Stimulated activated naive CD4-positive, alpha-beta T cell treated with Interleukin-2 at 50 U/mL for 16 hours (primary cell): ENCODE data around the gene ANXA11.
"Not testable (repeated sequence)": the region's sequence is repeated elsewhere in the genome, so short reads cannot be mapped to it uniquely, and the experiment has no call there.

Experiments
- DNase-seq: peaks from one replicate; lab custom pipeline; 2025; lab: John Stamatoyannopoulos, UW

ANXA11 gene

DNA sequence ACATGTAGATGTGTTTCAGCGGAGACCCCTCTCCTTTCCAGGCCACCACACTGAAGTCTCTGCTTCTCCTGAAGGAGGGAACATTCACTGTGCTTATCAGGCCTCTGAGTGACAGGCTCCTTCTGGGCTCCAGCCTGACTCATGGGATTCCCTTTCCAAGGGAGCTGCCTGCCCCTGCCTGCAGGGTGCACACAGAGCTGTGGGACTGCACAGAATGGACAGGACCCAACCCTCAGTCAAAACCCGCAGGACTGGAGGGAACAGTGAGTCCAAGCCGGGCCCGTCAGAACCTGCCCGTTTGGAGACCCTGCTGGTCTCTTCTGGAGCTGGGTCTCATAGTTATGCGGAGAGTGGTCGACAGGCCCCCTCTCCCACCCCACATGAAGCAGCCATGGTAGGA lies 40.2 kb downstream of the ANXA11 start:
- no peak for DNase-seq

DNA sequence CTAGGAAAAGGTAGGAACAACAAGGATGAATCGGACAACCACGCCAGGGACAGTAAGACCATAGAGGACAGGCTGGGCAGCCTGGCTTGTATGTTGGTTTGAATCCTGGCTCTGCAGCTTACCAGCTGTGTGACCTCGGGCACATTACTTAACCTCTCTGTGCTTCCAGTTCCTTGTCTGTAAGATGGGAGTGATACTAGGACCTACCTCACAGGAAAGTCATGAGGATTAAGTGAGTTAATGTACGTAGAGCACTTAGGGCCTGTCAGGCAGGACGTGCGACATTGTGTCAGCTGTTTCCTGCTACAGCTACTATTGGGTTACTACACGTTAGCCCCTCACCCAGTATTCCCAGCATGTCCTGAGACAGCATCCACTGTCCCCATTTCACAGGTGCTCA lies 40.7 kb downstream of the ANXA11 start:
- DNase-seq, result no peak

DNA sequence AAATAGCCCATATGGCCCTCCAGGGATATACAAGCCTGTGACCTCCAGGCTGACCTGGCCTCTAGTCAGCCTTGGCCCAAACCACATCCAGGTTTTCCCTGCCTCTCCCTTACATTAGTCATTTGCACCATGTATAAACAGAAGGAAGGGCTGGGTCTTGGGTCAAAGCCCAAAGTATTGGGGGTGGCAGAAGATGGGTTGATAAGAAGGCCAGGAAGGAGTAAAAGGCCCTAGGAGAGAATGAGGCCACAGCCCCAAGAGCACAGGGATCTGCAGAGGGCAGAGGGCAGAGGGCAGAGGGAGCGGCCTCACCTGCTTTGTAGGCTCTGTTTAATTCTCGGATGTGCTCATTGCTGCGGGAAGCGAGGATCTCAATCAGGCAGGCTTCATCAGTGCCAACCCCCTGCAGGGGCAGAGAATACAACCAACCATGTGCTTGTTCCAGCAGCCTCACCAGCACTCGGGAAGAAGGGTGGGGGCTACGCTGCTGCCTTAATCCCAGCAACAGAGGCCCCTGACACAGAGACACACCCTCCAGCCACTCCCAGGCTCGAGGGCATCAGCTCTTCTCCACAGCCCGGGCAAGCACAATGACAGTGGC lies 41.5 kb downstream of the ANXA11 start:
- no peak for DNase-seq

DNA sequence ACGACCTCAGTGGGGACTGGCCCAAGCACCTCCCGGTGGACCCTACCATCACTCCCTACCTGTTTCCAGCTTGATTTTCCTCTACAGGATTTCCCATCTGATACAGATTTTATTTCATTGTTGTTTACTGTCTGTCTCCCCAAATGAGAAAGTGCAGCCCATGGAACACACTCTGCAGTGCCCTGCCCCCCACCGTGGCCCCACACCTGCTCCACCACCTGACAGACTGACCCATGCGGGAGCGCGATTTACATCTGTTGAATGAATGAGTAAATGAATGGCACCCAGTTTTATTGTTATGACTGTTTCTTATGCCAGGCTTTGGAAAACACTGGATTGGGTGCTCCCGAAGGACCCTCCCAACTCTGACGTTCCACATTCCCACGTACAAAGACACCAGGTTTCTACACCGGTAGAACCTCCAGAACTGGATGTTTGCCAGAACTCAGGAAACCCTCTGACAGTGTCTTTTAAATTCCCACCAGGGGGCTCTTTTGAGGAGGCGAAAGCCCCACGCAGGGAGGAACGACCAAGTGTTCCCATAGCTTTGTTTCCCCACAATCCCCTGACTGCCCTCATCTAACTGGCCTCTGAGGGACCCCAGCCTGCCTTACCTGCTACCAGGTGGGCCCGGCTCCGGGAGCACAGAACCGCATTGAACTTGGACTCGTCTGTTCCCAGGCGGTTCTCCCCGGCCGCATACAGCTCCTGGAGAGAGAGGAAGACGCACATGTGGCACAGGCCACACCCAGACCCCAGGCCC lies 43.8 kb downstream of the ANXA11 start:
- no peak for DNase-seq

DNA sequence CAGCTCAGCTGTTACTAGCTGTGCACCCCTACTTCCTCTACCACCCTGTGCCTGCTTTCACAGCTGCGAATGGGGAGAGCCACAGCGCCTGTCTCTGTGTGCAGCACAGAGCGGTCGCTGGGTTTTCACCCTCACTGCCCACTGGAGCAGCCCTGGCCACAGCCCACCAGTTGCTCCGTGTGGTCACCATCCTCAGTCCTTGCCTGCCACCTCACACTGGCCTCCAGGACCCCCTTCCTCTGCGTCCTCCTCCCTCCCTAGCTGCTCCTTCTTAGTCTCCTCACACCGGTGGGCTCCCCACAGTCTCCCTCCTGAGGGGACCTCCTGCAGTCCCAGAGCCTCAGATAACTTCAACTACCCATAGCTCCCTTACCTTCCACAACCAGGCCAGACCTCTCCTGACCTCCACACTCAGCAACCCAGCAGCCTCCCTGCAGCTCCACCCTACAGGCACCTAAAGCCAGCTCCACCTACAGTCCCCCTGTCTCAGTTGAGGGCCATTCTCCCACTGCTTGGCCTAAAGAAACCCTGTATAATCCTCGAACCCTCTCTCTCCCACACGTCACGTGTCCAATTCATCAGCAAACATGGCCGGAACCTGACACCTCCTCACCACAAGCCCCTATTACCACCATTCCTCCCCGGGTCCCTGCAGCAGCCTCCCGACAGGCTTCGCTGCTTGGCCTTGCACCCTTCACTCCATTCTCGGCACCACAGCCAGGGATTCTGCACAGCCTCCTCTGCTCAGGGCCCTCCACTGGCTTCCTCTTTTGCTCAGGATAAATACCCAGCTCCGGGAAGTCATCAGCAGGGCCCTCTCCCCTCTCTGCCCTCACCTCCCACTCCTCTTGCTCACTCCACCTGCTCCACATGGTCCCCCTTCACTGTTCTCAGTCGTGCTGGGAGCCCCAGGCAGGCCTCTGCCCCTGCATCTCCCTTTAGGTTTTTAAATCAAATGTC lies 44.7 kb downstream of the ANXA11 start:
- DNase-seq, result no peak

DNA sequence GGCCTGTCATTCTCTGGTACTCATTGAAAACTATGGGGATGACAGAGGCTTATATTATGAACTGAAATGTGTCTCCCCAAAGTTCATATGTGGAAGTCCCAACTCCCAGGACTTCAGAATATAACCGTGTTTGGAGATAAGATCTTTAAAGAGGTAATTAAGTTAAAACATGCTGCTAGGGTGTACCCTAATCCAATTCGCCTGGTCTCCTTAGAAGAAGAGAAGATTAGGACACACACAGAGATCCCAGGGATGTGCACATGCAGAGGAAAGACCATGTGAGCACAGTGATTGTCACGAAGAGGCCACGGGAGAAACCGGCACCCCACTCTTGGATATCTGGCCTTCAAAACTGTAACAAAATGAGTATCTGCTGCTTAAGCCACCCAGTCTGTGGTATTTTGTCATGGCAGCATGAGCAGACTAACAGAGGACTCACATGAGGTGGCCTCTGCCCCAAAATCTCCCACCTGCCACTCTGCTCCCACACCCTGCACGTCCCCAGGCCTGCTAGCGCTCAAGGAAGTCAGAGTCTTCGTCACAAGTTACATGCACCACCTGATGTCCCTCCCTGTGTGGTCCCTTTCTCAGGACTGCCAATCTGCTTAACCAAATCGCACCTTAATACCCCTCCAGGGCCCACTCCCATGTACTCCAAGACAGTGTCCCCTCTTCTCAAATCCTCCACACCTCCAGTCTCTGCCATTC lies 46.0 kb downstream of the ANXA11 start:
- no peak for DNase-seq

DNA sequence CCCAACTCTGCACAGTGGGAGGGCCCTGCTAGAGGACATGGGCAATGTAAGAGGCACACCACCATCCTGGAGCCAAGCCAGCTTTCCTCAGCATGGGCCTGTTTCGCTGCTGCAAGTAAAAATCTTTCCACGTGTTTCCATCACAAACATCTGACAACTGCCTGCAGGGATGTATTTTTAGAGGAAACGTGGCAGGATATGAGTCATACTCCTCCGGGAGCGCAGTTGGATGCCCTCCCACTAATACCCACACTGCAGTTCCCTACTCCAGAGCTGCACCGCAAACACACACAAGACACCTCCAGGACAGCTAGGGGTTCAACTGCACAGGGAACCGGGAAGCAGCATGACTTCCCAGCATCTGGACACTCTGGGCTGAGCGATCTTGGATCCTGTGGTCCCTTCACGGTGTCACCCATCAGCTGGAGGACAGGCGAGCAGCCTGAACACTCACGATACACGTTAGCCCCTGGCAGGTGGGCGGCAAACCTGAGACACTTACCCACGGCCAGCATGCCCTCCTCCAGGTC lies 46.7 kb downstream of the ANXA11 start:
- no peak for DNase-seq

DNA sequence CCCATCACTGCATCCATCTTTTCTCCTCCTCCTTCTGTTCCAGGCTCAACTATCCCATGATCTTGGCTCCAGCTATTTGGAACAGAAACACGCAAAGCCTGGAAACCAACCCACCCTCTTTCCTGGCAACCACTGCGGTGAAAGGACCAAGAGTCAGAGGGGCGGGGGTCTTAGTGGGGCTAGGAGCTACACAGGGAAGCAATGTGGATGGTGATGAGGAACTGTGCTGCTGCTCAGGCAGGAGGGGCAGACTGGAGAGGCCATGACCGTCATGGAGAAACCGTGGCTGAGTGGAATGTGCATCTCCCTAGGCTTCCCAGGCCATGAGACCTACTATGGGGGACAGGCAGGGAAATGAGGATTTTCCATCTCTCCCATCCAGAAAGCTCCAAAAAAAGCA lies 47.2 kb downstream of the ANXA11 start:
- DNase-seq, result no peak

DNA sequence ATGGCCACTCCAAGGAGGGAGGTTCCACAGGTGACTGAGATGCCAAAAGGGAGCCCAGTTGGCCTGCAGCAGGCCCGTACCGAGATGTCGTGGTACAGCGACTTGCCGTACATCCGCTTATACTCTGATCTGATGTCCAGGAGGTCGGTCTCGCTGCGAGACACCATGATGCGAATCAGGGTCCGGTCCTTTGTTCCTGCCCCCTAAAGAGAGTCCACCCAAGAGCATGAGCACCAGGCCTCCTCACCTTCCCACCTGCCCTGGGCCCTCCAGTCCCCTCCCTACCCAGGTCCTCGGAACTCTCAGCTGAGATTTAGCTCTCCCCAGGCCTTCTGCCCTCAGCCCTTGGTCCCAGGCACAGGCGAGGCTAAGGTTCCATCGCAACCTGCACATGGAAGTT lies 47.8 kb downstream of the ANXA11 start:
- DNase-seq, result no peak

DNA sequence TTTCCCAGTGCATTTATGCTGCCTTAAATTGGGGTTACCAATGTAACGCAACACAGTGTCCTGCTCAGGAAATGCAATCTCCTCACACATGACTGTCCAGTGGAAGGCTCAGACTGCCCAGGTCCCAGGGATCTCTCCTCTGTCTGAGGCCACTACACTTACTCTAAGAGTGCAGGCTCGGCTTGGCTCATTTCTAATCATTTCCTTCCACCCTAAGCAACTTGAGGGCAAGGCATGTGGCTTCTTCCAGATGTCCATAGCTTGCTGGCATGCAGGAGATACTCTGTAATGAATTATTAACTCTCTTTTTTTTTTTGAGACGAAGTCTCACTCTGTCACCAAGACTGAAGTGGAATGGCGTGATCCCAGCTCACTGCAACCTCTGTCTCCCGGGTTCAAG lies 49.1 kb downstream of the ANXA11 start:
- DNase-seq, result no peak

DNA sequence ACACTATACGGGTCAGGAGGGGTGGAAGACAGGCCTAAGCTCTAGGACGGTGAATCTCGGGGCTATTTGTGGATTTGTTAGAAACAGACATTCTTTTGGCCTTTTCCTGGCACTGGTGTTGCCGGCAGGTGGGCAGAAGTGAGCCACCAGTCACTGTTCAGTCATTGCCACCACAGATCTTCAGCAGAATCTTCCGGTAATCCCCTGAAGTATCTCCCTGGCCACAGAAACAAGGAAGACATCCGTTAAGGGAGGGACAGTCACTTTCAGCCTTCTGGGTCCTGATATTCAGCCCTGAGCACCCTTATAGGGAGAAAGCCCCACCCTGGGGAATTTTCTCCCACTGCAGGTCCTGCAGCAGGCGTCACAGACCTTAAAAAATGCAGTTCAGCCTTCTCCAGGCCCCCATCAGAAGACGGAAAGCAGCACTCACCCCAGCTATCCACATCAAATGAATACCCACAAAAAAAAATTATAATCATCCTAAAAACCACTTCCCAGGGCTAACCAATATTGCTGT lies 49.6 kb downstream of the ANXA11 start:
- DNase-seq, result no peak

DNA sequence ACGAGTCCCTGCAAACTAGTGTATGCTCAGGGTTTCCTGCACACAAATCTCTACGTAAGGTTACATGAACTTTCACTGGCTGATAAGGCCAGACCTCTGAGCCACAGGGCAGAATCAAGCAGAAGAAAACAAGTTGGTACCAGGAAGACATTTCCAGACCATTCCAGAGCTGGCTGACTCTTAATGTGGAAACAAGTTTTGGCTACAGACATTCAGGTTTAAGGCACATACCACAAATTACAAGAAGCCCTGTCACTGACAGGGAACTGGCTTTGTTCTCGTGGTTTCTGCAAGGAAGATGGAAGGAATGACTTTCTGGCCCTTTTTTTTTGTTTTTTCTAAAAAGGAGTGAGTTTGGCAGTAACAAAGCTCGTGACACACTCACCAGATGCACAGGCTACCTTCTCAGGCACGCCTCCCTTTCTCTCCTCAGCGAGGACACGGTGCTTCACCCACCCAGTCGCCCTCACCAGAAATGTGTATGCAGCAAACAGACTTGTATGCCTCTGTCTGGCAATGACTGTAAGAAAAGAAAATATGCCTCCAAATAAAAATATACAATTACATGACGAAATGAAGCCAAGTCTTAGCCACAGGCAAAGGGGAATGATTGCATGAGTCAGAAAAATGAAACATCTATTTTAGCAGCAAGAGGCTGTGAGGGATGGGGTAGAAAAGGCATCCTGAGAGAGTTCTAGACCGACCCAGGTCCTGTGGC lies 50.2 kb downstream of the ANXA11 start:
- DNase-seq, result no peak

DNA sequence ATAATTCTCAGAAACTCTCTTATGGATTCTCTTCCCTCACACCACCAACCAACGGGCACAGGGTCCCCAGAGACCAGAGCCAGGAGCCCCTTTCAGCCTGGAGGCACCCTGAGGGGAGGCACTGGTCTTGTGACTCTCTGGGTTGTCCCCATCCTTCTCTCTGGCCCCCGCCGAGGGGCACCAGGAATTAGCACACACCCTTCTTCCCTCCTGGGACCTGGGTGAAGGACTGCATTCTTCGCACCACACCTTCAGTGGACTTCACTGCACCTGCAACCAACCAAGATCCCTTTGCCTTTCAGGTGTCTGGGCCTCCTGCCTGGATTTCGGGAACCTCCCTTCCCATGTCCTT lies 50.7 kb downstream of the ANXA11 start:
- DNase-seq, result no peak

DNA sequence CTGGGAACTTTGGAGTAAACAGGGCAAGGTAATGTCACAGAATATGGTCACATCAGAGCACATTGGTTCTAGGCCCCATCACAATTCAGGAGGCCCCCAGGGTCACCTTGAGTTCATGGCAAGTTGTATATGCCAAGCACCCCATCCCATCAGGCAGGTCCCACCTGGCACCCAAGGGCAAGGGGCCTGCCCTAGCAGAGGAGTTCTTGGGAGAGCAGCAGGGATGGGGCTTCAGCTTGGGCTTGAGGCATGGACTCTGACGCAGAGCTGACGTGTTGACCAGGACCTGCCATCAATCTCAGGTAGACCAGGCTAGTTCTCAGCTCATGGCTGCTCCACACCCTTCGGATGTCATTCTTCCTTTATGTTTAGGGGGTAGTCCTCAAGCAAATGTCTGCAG lies 51.9 kb downstream of the ANXA11 start:
- no peak for DNase-seq

DNA sequence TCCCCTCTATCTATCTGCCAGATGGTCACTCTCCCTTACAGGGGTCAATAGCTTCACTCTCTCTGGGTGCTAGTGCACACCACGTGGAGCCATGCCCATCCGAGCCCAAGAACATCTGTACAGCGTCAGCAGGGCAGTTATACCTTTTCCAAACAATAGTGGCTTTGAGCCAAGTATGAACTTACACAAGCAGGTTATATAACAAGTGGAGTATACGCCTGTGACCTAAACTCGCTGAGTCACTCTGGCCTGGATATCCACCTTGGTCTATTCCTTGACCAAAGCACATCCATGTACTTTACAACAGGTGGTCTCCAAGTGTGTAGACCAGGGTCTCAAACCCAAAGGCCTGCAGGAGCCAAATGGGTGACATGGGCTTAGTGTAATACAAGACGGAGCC lies 52.5 kb downstream of the ANXA11 start:
- DNase-seq, result no peak

DNA sequence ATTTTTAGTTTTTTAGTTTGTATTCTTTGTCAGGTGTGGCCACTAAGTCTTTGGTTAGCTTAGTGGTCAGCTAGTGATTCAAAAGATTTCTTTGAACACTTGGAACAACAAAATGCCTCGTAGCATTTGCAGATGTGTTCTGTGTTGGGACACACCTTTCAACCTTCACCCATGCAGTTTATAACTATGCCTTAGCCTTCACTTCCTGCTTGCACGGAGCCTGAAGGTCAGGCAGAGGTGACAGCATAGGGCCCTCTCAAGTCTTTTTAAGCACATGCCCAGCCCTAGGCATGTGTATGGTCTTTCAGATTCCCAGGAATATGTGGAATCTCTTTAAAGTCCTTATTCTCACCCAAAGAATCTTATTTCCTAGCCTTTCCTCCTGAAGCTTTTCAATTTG lies 55.2 kb downstream of the ANXA11 start:
- no peak for DNase-seq

DNA sequence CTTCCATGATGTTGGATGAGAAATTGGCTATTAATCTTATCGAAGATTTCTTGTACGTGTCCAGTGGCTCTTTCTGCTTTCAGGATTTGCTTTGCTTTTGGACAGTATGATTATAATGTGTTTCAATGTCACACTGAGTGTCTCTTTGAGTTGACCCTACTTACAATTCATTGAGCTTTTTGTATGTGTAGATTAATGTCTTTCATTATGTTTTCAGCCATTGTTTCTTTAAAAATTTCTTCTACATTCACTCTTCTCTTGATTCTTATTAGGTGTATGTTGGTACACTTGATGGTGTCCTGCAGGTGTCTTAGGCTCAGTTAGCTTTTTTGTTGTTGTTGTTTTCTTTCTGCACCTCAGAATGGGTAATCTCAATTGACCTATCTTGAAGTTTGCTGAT lies 56.2 kb downstream of the ANXA11 start:
- no peak for DNase-seq

DNA sequence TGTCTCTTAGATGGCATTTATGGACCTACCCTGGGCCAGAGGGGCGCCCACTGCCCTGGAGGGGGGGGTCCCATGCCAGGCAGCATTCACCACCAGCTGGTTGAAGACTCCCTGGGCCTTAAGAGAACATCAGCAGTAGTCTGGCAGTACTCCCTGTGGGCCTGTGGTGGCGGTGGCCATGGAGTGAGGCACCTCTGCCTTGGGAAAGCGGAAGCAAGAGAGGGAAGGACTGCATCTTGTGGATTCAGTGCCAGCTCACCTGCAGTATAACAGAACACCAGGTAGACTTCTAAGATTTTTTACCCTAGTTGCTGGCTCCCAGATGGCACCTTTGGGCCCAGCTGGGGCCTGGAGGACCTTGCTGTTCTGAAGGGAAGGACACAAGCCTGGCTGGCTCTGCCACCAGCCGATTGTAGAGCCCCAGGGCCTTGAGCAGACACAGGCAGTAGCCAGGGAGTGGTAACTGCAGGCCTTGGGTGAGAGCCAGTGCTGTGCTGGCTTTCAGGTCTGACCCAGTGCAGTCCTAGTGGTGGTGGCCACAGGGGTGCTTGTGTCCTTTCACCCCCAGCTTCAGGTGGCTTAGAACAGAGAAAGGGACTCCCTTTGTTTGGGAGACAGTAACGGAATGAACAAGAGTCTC lies 57.1 kb downstream of the ANXA11 start:
- DNase-seq, result no peak

DNA sequence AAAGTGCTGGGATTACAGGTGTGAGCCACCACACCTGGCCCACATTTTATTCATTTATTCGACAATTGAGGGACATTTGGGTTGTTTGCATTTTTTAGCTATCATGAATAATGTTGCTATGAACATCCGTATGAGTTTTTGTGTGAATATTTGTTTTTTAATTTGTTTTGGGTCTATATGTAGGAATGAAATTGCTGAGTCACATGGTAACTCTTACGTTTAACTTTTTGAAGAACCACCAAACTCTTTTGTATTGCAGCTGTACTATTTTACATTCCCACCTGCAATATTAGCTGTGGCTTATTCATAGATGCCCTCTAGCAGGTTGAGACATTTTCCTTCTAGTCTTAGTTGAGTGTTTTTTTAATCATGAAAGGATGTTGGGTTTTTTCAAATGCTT lies 58.4 kb downstream of the ANXA11 start:
- DNase-seq, result no peak

DNA sequence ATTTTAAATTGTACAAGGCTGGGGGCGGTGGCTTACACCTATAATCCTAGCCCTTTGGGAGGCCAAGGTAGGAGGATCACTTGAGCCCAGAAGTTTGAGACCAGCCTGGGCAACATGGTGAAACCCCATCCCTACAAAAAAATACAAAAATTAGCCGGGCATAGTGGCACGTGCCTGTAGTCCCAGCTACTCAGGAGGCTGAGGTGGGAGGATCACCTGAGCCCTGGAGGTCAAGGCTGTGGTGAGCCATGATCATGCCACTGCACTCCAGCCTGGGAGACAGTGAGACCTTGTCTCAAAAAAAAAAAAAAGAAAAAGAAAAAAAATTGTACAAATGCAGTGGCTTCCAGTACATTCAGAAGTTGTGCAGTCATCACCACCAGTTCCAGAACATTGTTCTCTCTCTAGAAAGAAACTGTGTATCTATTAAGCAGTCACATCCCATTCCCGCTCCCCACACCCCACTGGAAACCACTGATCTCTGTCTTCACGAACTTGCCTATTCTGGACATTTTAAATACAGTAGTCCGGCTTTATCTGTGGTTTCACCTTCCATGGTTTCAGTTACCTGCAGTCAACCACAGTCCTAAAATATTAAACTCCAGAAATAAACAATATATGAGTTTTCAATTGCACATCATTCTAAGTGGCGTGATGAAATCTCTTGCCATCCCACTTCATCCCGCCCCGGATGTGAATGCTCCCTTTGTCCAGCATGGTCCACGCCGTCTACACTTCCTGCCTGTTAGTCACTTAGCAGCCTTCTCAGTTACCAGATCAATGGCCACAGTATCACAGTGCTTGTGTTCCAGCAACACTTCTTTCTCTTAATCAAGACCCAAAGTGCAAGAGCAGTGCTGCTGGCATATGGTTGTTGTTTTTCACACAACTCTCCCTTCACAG lies 59.7 kb downstream of the ANXA11 start:
- not testable (repeated sequence) for DNase-seq
